Measurements from ENCODE around the gene RBM44. TPM values are rescaled to one million over a fixed set of nuclear protein-coding genes. Genes with fewer than 3 reads are reported as not detected.
"Not testable (repeated sequence)": the region's sequence is repeated elsewhere in the genome, so short reads cannot be mapped to it uniquely, and the experiment has no call there.

The RBM44 gene
- total and polyA plus RNA-seq, 4 donors = 0.02 to 0.75 (median 0.15) TPM

DNA sequence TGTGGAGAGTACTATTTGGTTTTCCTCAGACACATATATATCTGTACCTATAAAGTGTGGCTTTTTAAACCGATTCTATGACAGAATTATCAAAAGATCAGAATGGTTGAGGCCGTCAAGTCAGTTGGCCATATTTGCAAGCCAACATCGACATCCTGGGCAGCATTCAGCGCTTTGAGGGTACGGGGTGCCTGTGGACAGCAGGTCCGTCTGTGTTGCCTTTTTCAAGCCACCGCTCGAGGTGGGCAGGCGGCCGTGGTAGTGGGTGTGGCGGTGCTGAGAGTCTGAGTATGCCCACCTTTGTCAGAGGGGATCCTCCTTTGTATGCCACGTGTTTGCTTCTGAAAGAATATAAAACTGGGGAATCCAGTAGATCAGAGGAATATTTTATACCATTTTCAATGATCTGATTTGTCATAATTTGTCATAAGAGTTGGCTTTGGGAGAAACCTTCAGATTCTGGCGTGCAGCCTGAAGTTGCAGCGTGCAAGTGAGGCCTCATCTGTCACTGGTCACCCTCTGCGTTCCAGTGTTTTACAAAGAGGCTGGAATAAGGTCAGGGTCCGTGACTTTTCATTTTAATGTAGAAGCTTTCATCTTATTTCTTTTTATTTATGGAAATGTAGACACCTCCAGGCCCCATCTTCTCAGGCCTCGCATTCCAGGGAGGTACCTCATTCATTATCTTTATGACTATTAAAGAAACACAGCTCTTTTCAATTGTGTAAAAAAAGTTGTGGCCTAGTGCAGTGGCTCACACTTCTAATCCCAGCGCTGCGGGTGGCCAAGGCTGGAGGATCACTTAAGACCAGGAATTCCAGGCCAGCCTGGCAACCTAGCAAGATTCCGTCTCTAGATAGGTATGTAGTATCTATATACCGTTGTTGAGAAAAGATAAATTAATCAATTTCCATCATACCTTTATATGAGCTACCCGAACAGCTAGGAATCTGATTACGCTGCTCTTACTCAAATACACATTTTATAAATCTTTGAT is 37.8 kb upstream of the RBM44 start:
- no peak overlapping the region for H3K4me3 ChIP-seq (ENCODE audit: low read depth in 1 of 3, low read length in 3 of 3)
- no peaks in the 10 kb centered on the region for H3K4me1 ChIP-seq (ENCODE audit: control insufficient read depth in 4 of 4, insufficient read depth in 4 of 4, low read length in 3 of 4)
- no peaks in the 10 kb centered on the region for H3K27me3 ChIP-seq (ENCODE audit: control insufficient read depth in 4 of 4, insufficient read depth in 4 of 4, low read length in 3 of 4)
- H3K27ac ChIP-seq (ENCODE audit: low read depth in 1 of 2, low read length in 2 of 2) = no peak overlapping the region
- peaks cover 9 to 55% (median 24%) of the 10 kb centered on the region in 4 donors for H3K36me3 ChIP-seq (ENCODE audit: control insufficient read depth in 4 of 4, insufficient read depth in 3 of 4, low read depth in 1 of 4, low read length in 3 of 4)
- no peaks in the 10 kb centered on the region for H3K9me3 ChIP-seq (ENCODE audit: control insufficient read depth in 4 of 4, low read length in 3 of 4)
- TF ChIP-seq, protein P1, sequence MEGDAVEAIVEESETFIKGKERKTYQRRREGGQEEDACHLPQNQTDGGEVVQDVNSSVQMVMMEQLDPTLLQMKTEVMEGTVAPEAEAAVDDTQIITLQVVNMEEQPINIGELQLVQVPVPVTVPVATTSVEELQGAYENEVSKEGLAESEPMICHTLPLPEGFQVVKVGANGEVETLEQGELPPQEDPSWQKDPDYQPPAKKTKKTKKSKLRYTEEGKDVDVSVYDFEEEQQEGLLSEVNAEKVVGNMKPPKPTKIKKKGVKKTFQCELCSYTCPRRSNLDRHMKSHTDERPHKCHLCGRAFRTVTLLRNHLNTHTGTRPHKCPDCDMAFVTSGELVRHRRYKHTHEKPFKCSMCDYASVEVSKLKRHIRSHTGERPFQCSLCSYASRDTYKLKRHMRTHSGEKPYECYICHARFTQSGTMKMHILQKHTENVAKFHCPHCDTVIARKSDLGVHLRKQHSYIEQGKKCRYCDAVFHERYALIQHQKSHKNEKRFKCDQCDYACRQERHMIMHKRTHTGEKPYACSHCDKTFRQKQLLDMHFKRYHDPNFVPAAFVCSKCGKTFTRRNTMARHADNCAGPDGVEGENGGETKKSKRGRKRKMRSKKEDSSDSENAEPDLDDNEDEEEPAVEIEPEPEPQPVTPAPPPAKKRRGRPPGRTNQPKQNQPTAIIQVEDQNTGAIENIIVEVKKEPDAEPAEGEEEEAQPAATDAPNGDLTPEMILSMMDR (IDR thresholded peaks at IDR 0.05; ENCODE audit: low read depth, low read length, missing input control) = no peak
- TF ChIP-seq, protein P2, sequence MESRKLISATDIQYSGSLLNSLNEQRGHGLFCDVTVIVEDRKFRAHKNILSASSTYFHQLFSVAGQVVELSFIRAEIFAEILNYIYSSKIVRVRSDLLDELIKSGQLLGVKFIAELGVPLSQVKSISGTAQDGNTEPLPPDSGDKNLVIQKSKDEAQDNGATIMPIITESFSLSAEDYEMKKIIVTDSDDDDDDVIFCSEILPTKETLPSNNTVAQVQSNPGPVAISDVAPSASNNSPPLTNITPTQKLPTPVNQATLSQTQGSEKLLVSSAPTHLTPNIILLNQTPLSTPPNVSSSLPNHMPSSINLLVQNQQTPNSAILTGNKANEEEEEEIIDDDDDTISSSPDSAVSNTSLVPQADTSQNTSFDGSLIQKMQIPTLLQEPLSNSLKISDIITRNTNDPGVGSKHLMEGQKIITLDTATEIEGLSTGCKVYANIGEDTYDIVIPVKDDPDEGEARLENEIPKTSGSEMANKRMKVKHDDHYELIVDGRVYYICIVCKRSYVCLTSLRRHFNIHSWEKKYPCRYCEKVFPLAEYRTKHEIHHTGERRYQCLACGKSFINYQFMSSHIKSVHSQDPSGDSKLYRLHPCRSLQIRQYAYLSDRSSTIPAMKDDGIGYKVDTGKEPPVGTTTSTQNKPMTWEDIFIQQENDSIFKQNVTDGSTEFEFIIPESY (IDR thresholded peaks at IDR 0.05) = no peak
- TF ChIP-seq, protein P3, sequence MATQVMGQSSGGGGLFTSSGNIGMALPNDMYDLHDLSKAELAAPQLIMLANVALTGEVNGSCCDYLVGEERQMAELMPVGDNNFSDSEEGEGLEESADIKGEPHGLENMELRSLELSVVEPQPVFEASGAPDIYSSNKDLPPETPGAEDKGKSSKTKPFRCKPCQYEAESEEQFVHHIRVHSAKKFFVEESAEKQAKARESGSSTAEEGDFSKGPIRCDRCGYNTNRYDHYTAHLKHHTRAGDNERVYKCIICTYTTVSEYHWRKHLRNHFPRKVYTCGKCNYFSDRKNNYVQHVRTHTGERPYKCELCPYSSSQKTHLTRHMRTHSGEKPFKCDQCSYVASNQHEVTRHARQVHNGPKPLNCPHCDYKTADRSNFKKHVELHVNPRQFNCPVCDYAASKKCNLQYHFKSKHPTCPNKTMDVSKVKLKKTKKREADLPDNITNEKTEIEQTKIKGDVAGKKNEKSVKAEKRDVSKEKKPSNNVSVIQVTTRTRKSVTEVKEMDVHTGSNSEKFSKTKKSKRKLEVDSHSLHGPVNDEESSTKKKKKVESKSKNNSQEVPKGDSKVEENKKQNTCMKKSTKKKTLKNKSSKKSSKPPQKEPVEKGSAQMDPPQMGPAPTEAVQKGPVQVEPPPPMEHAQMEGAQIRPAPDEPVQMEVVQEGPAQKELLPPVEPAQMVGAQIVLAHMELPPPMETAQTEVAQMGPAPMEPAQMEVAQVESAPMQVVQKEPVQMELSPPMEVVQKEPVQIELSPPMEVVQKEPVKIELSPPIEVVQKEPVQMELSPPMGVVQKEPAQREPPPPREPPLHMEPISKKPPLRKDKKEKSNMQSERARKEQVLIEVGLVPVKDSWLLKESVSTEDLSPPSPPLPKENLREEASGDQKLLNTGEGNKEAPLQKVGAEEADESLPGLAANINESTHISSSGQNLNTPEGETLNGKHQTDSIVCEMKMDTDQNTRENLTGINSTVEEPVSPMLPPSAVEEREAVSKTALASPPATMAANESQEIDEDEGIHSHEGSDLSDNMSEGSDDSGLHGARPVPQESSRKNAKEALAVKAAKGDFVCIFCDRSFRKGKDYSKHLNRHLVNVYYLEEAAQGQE (IDR thresholded peaks at IDR 0.05) = no peak
- TF ChIP-seq NR2F2 (IDR thresholded peaks at IDR 0.05) (no peak), JUND (IDR thresholded peaks at IDR 0.05) (no peak), FOXA1 (IDR thresholded peaks at IDR 0.05) (no peak), GABPA (IDR thresholded peaks at IDR 0.05 in 1 of 2, conservative IDR thresholded peaks at IDR 0.05 in 1 of 2) (no peak), RAD21 (IDR thresholded peaks at IDR 0.05) (no peak), HNF4G (IDR thresholded peaks at IDR 0.05) (no peak), FOXA2 (IDR thresholded peaks at IDR 0.05) (no peak), YY1 (IDR thresholded peaks at IDR 0.05) (no peak), RXRA (IDR thresholded peaks at IDR 0.05) (no peak), HNF4A (conservative IDR thresholded peaks at IDR 0.05) (no peak), EGR1 (IDR thresholded peaks at IDR 0.05; ENCODE audit: low read depth in 2 of 2) (no peak), SP1 (IDR thresholded peaks at IDR 0.05) (no peak), TAF1 (conservative IDR thresholded peaks at IDR 0.05) (no peak)
- TF ChIP-seq, protein P4, sequence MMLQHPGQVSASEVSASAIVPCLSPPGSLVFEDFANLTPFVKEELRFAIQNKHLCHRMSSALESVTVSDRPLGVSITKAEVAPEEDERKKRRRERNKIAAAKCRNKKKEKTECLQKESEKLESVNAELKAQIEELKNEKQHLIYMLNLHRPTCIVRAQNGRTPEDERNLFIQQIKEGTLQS (IDR thresholded peaks at IDR 0.05) = no peak
- TF ChIP-seq, protein P5, sequence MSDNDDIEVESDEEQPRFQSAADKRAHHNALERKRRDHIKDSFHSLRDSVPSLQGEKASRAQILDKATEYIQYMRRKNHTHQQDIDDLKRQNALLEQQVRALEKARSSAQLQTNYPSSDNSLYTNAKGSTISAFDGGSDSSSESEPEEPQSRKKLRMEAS (IDR thresholded peaks at IDR 0.05) = no peak
- H3K9ac ChIP-seq (ENCODE audit: low read depth in 1 of 2, low read length in 2 of 2) = no peak overlapping the region
- no peak for DNase-seq (ENCODE audit: low spot score)
- WGBS = 98% methylated on average over 23 of the region's 23 CpGs

DNA sequence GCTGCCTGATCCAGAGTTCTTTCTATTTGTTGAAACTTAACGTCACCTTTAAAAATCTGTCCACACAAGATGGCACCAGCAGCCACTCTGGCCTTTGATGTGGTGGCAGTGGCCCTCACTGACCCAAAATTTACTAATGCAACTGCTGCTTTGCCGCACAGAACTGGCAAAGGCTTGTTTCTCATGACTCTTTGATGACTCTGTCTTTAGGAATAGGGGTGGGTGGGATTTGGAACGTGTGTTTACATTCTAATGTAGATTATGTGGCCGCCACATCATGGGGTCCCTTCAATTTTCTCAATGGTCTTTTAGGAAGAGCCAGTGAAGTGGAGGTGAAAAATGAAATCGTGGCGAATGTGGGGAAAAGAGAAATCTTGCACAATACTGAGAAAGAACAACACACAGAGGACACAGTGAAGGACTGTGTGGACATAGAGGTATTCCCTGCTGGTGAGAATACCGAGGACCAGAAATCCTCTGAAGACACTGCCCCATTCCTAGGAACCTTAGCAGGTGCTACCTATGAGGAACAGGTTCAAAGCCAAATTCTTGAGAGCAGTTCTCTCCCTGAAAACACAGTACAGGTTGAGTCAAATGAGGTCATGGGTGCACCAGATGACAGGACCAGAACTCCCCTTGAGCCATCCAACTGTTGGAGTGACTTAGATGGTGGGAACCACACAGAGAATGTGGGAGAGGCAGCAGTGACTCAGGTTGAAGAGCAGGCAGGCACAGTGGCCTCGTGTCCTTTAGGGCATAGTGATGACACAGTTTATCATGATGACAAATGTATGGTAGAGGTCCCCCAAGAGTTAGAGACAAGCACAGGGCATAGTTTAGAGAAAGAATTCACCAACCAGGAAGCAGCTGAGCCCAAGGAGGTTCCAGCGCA is 36.0 kb upstream of the RBM44 start:
- H3K4me3 ChIP-seq (ENCODE audit: low read depth in 1 of 3, low read length in 3 of 3); H3K27ac ChIP-seq (ENCODE audit: low read depth in 1 of 2, low read length in 2 of 2); H3K9ac ChIP-seq (ENCODE audit: low read depth in 1 of 2, low read length in 2 of 2); DNase-seq (ENCODE audit: low spot score); H3K9me3 ChIP-seq (ENCODE audit: control insufficient read depth in 4 of 4, low read length in 3 of 4); H3K27me3 ChIP-seq (ENCODE audit: control insufficient read depth in 4 of 4, insufficient read depth in 4 of 4, low read length in 3 of 4); H3K4me1 ChIP-seq (ENCODE audit: control insufficient read depth in 4 of 4, insufficient read depth in 4 of 4, low read length in 3 of 4): not testable (repeated sequence)
- peaks cover 6 to 38% (median 24%) of the 10 kb centered on the region in 4 donors for H3K36me3 ChIP-seq (ENCODE audit: control insufficient read depth in 4 of 4, insufficient read depth in 3 of 4, low read depth in 1 of 4, low read length in 3 of 4)
- WGBS = 95% methylated on average over 9 of the region's 9 CpGs
